Activated CD4-positive, alpha-beta T cell treated with anti-CD3 and anti-CD28 coated beads, Interleukin-2, amount 50 U/mL, for 16 hours (primary cell): ENCODE measurements around the gene ANKRD18A.

ENCODE experiments used
- DNase-seq: peaks from one replicate; pipeline ENCODE4 v3.0.0-alpha.2; 2020

The ANKRD18A gene

DNA sequence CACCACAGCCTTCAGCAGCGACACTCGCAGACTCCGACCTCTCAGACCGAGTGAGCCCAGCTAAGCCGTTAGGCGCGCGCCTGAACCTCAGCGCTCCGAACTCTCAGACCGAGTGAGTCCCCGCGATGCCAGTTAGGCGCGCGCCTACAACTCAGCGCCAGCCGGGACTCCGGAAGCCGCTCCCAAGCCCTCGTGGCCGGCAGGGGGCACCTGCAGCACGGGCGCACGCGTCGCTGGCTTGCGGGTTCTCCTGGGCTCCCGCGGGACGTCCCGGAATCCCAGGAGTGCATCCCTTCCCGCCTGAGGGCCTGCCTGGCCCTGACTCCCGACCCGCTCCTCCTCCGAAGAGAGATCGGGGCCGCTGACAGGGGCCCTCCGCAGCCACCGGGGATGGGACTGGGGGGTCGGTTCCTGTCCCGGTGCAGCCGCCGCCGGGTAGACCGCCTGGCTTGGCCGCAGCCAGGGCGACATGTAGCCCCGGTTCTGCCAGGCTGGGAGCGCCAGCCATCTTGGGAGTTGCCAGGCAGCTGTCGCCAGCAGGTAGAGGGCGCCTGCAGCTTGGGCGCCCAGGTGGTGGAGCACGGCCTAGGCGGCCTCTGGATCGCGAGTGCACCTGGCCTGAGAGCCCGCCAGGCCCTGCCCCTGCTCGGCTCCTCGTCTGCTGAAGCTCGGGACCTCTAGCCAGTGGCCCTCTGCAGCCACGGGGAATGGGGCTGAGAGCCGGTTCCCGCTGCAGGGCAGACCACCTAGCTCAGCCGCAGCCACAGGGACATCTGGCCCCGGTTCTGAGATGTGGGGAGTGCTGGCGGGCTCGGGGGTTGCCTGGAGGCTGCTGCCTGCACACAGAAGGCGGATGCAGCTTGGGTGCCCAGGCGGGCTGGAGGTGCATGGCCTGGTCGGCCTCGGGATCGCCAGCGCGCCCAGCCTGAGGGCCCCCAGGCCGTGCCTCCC is at the start of gene ANKRD18A:
TSS of gene ANKRD18A (minus strand) at position 114 of the 951 bp plus-strand sequence. CDS start 311 bp downstream, outside the sequence.
- DNase-seq: peak; percentile 82

GRCh38 chr9:38668791-38669466 is 48.5 kb upstream of the ANKRD18A start:
- DNase-seq: no peak

DNA sequence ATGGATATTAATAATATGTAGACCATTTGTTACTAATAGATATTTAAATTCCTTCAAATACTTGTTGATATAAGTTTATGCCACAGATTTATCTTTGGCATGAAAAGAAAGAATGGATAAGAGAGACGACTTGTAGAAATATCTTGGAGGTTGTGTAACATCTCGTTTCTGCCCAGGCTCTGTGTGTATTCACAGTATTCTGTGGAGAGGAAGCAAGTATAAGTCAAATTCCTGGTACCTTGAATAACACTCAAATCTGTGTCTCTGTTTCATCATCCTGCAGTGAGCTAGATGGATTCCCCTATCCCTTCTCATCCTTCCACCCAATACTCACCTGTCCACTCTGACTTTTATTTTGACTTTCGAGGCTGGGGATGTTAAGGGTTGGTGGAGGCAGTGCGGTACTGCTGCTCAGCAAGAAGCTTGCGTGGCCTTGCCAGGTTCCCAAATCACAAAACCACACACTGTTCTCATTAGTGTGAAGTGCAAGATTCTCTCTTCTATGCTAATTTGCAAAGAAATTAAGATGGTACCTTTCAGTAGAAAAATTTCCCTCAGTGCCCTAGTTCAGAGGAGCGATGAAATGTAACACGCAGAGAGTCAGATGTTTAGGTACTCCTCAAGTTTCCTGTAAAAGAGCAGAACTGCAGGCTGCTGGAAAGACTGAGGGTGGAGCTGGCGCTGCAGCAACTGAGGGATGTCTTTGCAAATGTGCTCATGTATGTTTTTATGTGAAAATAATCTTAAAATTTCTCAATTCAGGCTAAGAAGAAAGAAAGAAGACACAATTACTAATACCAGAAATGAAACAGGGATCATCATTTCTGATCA is 42.6 kb upstream of the ANKRD18A start:
- DNase-seq: no peak

- DNase-seq: no peak
Measured at GRCh38 chr9:38659538-38659937, 39.1 kb upstream of the ANKRD18A start.

DNA sequence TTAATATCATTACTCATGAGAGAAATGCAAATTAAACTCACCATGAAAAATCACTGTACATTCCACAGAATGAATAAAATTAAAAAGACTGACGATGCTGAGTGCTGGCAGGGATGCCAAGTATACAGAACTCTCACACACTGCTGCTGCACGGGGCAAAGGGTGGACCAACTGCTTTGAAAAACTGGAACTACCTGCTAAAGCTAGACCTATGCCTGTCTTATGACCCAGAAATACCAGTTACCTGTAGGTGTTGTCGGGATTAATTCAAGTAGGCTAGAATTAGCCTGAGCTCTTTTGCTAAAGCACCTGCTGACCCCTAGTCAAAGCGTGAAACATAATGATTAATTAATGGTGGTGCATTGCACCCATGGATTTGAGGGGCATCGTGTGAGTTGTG is 36.5 kb upstream of the ANKRD18A start:
- DNase-seq: no peak

GRCh38 chr9:38652486-38652885 is 32.1 kb upstream of the ANKRD18A start:
- no peak for DNase-seq

DNA sequence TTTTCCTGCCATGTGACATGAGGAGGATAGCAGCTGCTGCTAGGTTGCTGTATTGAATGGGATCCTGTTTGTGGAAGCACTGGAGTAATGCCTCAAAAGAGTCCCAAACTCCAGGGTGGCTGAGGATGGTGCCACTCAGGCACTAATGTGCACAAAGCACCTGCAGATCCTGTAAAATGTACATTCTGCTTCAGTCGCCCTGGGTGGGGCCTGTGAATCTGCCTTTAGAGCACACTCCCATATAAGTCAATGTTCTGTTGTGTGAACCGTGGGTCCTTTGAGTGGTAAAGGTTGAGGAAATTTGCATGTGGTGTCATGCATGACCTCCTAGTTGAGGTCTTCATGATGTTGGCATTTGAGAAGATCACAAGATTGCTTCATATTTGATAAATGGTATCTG is 31.6 kb upstream of the ANKRD18A start:
- DNase-seq: no peak

- no peak for DNase-seq
Measured at GRCh38 chr9:38651400-38652042, 31.1 kb upstream of the ANKRD18A start.

GRCh38 chr9:38650564-38650963 is 30.2 kb upstream of the ANKRD18A start:
- DNase-seq: no peak

DNA sequence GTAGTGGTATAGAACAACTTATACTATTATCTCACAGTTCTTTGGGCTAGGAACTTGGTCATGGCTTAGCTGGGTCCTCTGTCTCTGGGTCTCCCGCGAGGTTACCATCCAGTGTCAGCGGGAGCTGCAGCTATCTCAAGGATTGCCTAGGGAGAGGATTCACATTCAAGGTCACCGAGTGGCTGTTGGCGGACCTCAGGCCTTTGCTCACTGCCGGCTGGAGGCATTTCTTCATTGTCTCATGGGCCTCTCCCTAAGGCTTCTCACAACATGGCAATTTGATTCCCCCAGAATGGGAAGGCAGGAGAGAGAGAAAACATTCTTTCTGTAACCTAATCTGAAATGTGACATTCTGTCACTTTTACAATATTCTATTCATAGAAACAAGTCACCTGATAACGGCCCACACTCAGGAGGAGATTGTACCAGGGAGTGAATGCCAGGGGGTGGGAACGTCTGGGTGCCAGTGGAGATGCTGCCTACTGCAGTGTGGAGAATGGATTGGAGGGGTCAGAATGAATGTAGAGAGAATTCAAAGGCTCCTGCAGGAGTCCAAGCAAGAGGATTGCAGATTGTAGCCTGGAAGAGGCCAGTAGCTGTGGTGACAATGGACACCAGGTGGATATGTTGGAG is 29.5 kb upstream of the ANKRD18A start:
- no peak for DNase-seq

DNA sequence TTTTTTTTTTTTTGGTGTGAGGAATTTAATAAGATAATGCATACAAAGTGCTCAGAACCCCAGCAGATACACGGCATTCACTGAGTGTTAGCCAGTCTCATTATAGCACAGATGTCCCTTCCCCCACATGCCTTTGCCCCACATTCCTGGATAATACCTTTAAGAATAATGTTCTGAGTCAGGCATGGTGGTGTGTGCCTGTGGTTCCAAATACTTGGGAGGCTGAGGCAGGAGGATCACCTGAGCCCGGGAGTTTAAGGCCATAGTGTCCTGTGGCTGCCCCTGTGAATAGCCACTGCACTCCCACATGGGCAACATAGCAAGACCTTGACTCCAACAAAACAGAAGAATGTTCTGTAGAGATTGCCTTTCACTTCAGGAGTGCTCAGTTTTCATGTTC is 24.2 kb upstream of the ANKRD18A start:
- no peak for DNase-seq

- DNase-seq: no peak
Measured at GRCh38 chr9:38643815-38644173, 23.4 kb upstream of the ANKRD18A start.

DNA sequence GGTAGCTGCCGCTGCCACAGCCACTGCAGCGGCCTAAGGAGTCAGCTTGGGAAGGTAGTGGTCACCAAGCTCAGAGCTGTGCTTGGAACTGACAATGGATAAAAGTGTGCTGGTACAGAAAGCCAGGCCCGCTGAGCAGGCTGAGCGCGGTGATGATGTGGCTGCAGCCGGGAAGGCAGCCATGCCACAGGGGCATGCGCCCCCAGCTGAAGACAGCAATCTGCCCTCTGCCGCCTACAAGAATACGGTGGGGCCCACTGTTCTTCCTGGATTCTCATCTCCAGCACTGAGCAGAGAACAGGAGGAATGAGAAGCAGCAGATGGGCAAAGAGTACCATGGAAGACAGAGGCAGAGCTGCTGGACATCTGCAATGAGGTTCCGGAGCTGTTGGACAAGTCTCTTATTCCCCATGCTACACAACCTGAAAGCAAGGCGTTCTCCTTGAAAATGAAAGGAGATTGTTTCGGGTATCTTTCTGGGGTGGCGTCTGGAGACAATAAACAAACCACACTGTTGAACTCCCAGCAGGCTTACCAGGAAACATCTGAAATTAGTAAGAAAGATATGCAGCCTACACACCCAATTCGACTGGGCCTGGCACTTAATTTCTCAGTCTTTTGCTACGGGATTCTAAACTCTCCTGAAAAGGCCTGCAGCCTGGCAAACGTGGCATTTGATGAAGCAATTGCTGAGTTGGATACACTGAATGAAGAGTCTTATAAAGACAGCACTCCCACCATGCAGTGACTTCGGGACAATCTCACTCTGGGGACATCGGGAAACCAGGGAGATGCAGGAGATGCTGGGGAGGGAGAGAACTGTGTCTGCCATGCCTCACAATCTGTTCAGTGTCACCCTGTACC is 22.8 kb upstream of the ANKRD18A start:
- DNase-seq: no peak

GRCh38 chr9:38641985-38642864 is 21.8 kb upstream of the ANKRD18A start:
- no peak for DNase-seq

GRCh38 chr9:38641142-38641541 is 20.7 kb upstream of the ANKRD18A start:
- no peak for DNase-seq

- no peak for DNase-seq
Measured at GRCh38 chr9:38639577-38639940, 19.2 kb upstream of the ANKRD18A start.

GRCh38 chr9:38638881-38639576 is 18.6 kb upstream of the ANKRD18A start:
- no peak for DNase-seq

DNA sequence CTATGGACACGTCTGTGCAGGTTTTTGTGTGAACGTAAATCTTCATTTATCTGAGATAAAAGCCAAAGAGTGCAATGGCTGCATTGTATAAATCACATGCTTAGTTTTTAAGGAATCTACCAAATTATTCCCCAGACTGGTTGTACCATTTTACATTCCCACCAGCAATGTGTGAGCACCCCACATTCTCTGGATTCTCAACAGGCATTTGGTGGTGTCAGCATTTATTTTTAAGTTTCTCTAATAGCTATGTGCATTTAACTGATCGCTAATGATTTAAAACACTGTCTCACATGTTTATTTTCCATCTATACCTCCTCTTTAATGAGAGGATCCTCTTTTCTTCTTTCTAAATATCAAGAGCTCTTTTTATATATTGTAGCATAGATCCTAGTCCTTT is 13.9 kb upstream of the ANKRD18A start:
- no peak for DNase-seq

GRCh38 chr9:38629511-38629910 is 9.1 kb upstream of the ANKRD18A start:
- DNase-seq: no peak

- DNase-seq: no peak
Measured at GRCh38 chr9:38626006-38626405, 5.6 kb upstream of the ANKRD18A start.
